ENCODE data around the gene PHLDB3. TPM values are rescaled to one million over a fixed set of nuclear protein-coding genes. Genes with fewer than 3 reads are reported as not detected.
"Not testable (repeated sequence)": the region's sequence is repeated elsewhere in the genome, so short reads cannot be mapped to it uniquely, and the experiment has no call there.

Gene PHLDB3
- total RNA-seq, 1 experiment from 2014 or later, result 5.6 TPM

- Histone ChIP-seq H3K27ac (ENCODE audit: low read length) (no peak overlapping the region), H2AFZ (ENCODE audit: low read length) (no peak overlapping the region), H3K27me3 (ENCODE audit: low read length) (no peaks in the 10 kb centered on the region), H3K4me2 (ENCODE audit: low read depth, low read length, poor library complexity, severe bottlenecking) (no peak overlapping the region), H3K9me2 (replicated peaks; ENCODE audit: insufficient read depth, low read length) (no peaks in the 10 kb centered on the region), H3K4me3 (ENCODE audit: low read length) (no peak overlapping the region), H3K9me3 (ENCODE audit: low read length) (no peaks in the 10 kb centered on the region), H3K79me2 (ENCODE audit: low read length) (no peaks in the 10 kb centered on the region), H3K9ac (ENCODE audit: low read length) (no peak overlapping the region), H4K20me1 (ENCODE audit: insufficient read depth, low read depth, low read length) (no peaks in the 10 kb centered on the region), H3K36me3 (ENCODE audit: insufficient read depth, low read length) (no peaks in the 10 kb centered on the region), H3K4me1 (ENCODE audit: low read length) (peaks cover 22% of the 10 kb centered on the region)
- DNase-seq, result no peak
These were observed 20.6 kb upstream of the PHLDB3 start for GRCh38 chr19:43524922-43525835.

GRCh38 chr19:43523696-43524095, 19.1 kb upstream of the PHLDB3 start:
- H3K79me2 ChIP-seq (ENCODE audit: low read length); H3K4me2 ChIP-seq (ENCODE audit: low read depth, low read length, poor library complexity, severe bottlenecking): not testable (repeated sequence)

DNA sequence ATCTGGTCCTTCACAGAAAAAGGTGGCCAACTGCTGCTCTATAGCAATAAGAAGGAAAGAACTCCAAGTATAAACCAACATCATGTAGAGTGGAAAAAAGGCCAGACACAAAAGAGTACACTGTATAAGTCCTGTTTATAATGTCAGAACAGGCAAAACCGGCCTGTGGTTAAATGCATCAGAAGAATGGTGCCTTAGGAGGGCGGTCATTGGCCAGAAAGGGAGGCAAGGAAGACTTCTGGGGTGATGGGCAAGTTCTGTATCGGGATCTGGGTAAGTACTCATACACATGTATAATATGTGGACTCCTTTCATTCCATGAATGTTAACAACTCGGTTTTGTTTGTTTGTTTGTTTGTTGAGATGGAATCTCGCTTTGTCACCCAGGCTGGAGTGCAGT, 18.4 kb upstream of the PHLDB3 start:
- H3K4me3 ChIP-seq (ENCODE audit: low read length), result no peak overlapping the region
- H3K4me1 ChIP-seq (ENCODE audit: low read length), result peaks cover 22% of the 10 kb centered on the region
- no peaks in the 10 kb centered on the region for H3K27me3 ChIP-seq (ENCODE audit: low read length)
- H3K9ac ChIP-seq (ENCODE audit: low read length), result no peak overlapping the region
- no peak overlapping the region for H3K4me2 ChIP-seq (ENCODE audit: low read depth, low read length, poor library complexity, severe bottlenecking)
- no peaks in the 10 kb centered on the region for H4K20me1 ChIP-seq (ENCODE audit: insufficient read depth, low read depth, low read length)
- no peak overlapping the region for H2AFZ ChIP-seq (ENCODE audit: low read length)
- no peak overlapping the region for H3K27ac ChIP-seq (ENCODE audit: low read length)
- H3K9me2 ChIP-seq (replicated peaks; ENCODE audit: insufficient read depth, low read length), result no peaks in the 10 kb centered on the region
- DNase-seq, result no peak
- no peaks in the 10 kb centered on the region for H3K79me2 ChIP-seq (ENCODE audit: low read length)
- H3K36me3 ChIP-seq (ENCODE audit: insufficient read depth, low read length), result no peaks in the 10 kb centered on the region
- no peaks in the 10 kb centered on the region for H3K9me3 ChIP-seq (ENCODE audit: low read length)

More at GRCh38 chr19:43523696-43524095, 19.1 kb upstream of the PHLDB3 start:
- not testable (repeated sequence) for H2AFZ ChIP-seq (ENCODE audit: low read length); H4K20me1 ChIP-seq (ENCODE audit: insufficient read depth, low read depth, low read length); H3K9ac ChIP-seq (ENCODE audit: low read length); DNase-seq; H3K4me3 ChIP-seq (ENCODE audit: low read length); H3K27me3 ChIP-seq (ENCODE audit: low read length); H3K9me3 ChIP-seq (ENCODE audit: low read length); H3K9me2 ChIP-seq (replicated peaks; ENCODE audit: insufficient read depth, low read length); H3K27ac ChIP-seq (ENCODE audit: low read length); H3K36me3 ChIP-seq (ENCODE audit: insufficient read depth, low read length)
- peaks cover 23% of the 10 kb centered on the region for H3K4me1 ChIP-seq (ENCODE audit: low read length)

DNA sequence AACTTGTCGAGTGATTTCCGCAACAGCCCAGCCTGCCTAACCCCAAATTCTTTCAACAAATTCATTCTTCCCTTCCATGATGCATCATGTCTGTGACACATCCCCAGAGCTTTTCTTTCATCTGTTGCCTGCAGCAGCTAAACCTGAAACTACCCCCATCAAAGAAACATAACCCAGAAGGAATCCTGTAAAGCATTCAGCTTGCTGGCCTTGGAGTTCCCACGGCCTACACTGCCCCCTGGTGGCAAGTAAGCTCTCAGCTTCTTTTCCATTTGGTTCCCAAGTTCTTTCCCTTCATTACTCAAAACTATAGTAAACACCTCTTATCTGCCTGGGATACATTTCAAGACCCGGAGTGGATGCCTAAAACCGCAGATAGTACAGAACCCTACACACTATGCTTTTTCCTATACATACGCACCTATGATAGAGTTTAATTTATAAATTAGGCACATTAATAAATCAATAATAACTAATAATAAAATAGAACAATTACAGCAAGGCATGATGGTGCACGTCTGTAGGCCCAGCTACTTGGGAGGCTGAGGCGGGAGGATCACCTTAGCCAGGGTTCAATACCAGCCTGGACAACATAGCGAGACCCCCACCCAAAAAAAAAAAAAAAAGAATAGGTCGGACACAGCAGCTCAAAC, 15.0 kb upstream of the PHLDB3 start:
- peak; percentile 89 for DNase-seq
- Histone ChIP-seq H3K4me2 (ENCODE audit: low read depth, low read length, poor library complexity, severe bottlenecking) (no peak overlapping the region), H3K79me2 (ENCODE audit: low read length) (no peaks in the 10 kb centered on the region), H3K36me3 (ENCODE audit: insufficient read depth, low read length) (no peaks in the 10 kb centered on the region), H4K20me1 (ENCODE audit: insufficient read depth, low read depth, low read length) (no peaks in the 10 kb centered on the region), H3K9me2 (replicated peaks; ENCODE audit: insufficient read depth, low read length) (no peaks in the 10 kb centered on the region), H3K27ac (ENCODE audit: low read length) (no peak overlapping the region), H2AFZ (ENCODE audit: low read length) (no peak overlapping the region), H3K9me3 (ENCODE audit: low read length) (no peaks in the 10 kb centered on the region), H3K4me1 (ENCODE audit: low read length) (peaks cover 3% of the 10 kb centered on the region; the same call in 1 of the 2 replicates), H3K9ac (ENCODE audit: low read length) (no peak overlapping the region), H3K27me3 (ENCODE audit: low read length) (no peaks in the 10 kb centered on the region), H3K4me3 (ENCODE audit: low read length) (no peak overlapping the region)

DNA sequence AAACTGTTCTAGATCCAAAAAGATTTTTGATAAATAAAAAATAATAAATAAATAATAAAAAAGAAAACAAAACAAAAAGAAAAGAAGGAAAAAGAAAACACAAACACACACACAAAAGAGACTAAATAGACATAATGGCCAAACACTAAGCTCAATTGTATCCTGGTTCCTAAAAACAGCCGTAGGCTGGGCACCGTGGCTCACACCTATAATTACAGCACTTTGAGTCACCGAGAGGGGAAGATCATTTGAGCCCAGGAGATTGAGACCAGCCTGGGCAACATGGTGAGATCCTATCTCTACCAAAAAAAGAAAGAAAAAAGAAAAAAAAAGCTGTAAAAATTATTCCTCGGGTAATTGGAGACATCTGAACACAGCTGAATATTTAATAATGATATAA, 13.5 kb upstream of the PHLDB3 start:
- H4K20me1 ChIP-seq (ENCODE audit: insufficient read depth, low read depth, low read length), result no peaks in the 10 kb centered on the region
- no peak overlapping the region for H3K27ac ChIP-seq (ENCODE audit: low read length)
- no peak overlapping the region for H3K4me2 ChIP-seq (ENCODE audit: low read depth, low read length, poor library complexity, severe bottlenecking)
- no peak overlapping the region for H2AFZ ChIP-seq (ENCODE audit: low read length)
- H3K27me3 ChIP-seq (ENCODE audit: low read length), result no peaks in the 10 kb centered on the region
- DNase-seq, result no peak
- H3K4me1 ChIP-seq (ENCODE audit: low read length), result peaks cover 3% of the 10 kb centered on the region; the same call in 1 of the 2 replicates
- no peaks in the 10 kb centered on the region for H3K9me2 ChIP-seq (replicated peaks; ENCODE audit: insufficient read depth, low read length)
- H3K9ac ChIP-seq (ENCODE audit: low read length), result no peak overlapping the region
- H3K36me3 ChIP-seq (ENCODE audit: insufficient read depth, low read length), result no peaks in the 10 kb centered on the region
- no peaks in the 10 kb centered on the region for H3K79me2 ChIP-seq (ENCODE audit: low read length)
- H3K4me3 ChIP-seq (ENCODE audit: low read length), result no peak overlapping the region
- H3K9me3 ChIP-seq (ENCODE audit: low read length), result no peaks in the 10 kb centered on the region

DNA sequence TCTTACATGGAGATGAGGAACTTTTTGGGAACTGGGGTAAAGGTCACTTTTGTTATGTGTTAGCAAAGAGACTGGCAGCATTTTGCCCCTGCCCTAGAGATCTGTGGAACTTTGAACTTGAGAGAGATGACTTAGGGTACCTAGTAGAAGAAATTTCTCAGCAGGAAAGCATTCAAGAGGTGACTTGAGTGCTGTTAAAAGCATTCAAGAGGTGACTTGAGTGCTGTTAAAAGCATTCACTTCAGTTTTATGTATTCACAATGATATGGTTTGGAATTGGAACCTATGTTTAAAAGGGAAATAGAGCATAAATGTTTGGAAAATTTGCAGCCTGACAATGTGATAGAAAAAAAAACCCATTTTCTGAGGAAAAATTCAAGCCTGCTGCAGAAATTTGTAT, 7.9 kb upstream of the PHLDB3 start:
- H3K9ac ChIP-seq (ENCODE audit: low read length); H3K9me2 ChIP-seq (replicated peaks; ENCODE audit: insufficient read depth, low read length); H3K27ac ChIP-seq (ENCODE audit: low read length); H3K27me3 ChIP-seq (ENCODE audit: low read length); H3K4me1 ChIP-seq (ENCODE audit: low read length); H3K36me3 ChIP-seq (ENCODE audit: insufficient read depth, low read length); H4K20me1 ChIP-seq (ENCODE audit: insufficient read depth, low read depth, low read length); H2AFZ ChIP-seq (ENCODE audit: low read length); H3K4me2 ChIP-seq (ENCODE audit: low read depth, low read length, poor library complexity, severe bottlenecking); H3K79me2 ChIP-seq (ENCODE audit: low read length); H3K4me3 ChIP-seq (ENCODE audit: low read length); H3K9me3 ChIP-seq (ENCODE audit: low read length): not testable (repeated sequence)
- peak; percentile 26 for DNase-seq

DNA sequence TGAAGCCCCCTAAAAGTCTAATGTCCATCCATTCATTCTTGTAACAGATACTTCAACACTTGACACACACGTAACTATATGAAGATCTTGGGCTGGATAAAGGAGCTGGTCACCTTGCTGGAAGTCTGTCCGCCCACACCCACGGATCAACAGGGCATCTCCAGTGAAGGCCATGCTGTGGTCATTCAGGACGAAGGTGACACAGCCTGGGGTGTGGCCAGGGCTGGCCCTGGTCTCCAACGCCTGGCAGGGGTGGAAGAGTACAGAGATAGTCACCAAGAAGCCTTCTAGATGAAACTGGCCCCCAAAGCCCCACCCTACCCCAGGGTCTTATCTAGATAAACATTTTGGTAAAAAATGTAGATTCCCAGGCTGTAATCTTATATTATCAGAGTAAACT, 6.8 kb upstream of the PHLDB3 start:
- Histone ChIP-seq H3K36me3 (ENCODE audit: insufficient read depth, low read length) (no peaks in the 10 kb centered on the region), H4K20me1 (ENCODE audit: insufficient read depth, low read depth, low read length) (no peaks in the 10 kb centered on the region), H3K9me2 (replicated peaks; ENCODE audit: insufficient read depth, low read length) (no peaks in the 10 kb centered on the region), H3K4me2 (ENCODE audit: low read depth, low read length, poor library complexity, severe bottlenecking) (no peak overlapping the region), H3K79me2 (ENCODE audit: low read length) (no peaks in the 10 kb centered on the region), H3K4me3 (ENCODE audit: low read length) (no peak overlapping the region), H3K9me3 (ENCODE audit: low read length) (no peaks in the 10 kb centered on the region), H3K27me3 (ENCODE audit: low read length) (no peaks in the 10 kb centered on the region), H3K9ac (ENCODE audit: low read length) (no peak overlapping the region), H2AFZ (ENCODE audit: low read length) (no peak overlapping the region), H3K4me1 (ENCODE audit: low read length) (no peaks in the 10 kb centered on the region), H3K27ac (ENCODE audit: low read length) (no peak overlapping the region)
- DNase-seq, result no peak

- no peaks in the 10 kb centered on the region for H3K4me1 ChIP-seq (ENCODE audit: low read length)
- no peak overlapping the region for H3K27ac ChIP-seq (ENCODE audit: low read length)
- no peaks in the 10 kb centered on the region for H3K27me3 ChIP-seq (ENCODE audit: low read length)
- H3K36me3 ChIP-seq (ENCODE audit: insufficient read depth, low read length), result no peaks in the 10 kb centered on the region
- no peak overlapping the region for H3K4me2 ChIP-seq (ENCODE audit: low read depth, low read length, poor library complexity, severe bottlenecking)
- H3K9me3 ChIP-seq (ENCODE audit: low read length), result no peaks in the 10 kb centered on the region
- H4K20me1 ChIP-seq (ENCODE audit: insufficient read depth, low read depth, low read length), result no peaks in the 10 kb centered on the region
- H3K9ac ChIP-seq (ENCODE audit: low read length), result no peak overlapping the region
- H2AFZ ChIP-seq (ENCODE audit: low read length), result no peak overlapping the region
- no peaks in the 10 kb centered on the region for H3K79me2 ChIP-seq (ENCODE audit: low read length)
- H3K4me3 ChIP-seq (ENCODE audit: low read length), result no peak overlapping the region
- H3K9me2 ChIP-seq (replicated peaks; ENCODE audit: insufficient read depth, low read length), result no peaks in the 10 kb centered on the region
- no peak for DNase-seq
These were observed 6.2 kb upstream of the PHLDB3 start for GRCh38 chr19:43510713-43511112.
